ENCODE data around the gene GPR160. TPM values are rescaled to one million over a fixed set of nuclear protein-coding genes. Genes with fewer than 3 reads are reported as not detected.

GPR160 gene
- total RNA-seq, 1 experiment from 2014 or later: 9.9 TPM

GRCh38 chr3:170090601-170090981, 52.8 kb downstream of the GPR160 start:
- BruUV-seq (replicated peaks): no TSS peak
- ATAC-seq (no peak), DNase-seq (ENCODE audit: low read depth, low spot score) (no peak)
- POLR2A ChIA-PET: no interaction called here
- H3K9me3 ChIP-seq (ENCODE audit: control insufficient read depth in 1 of 2, insufficient read depth in 1 of 2, low read depth in 1 of 2, low read length in 2 of 2): no peaks in the 10 kb centered on the region
- TF ChIP-seq EZH2 (IDR thresholded peaks at IDR 0.05) (no peak), CTCF (IDR thresholded peaks at IDR 0.05 in 2 of 3, conservative IDR thresholded peaks at IDR 0.05 in 1 of 3; ENCODE audit: borderline replicate concordance in 1 of 3, insufficient read depth in 1 of 3, low read depth in 2 of 3, low read length in 2 of 3) (no peak), MAX (IDR thresholded peaks at IDR 0.05) (no peak), ELF1 (IDR thresholded peaks at IDR 0.05; ENCODE audit: borderline replicate concordance, low read depth) (no peak)
- RAD21 ChIA-PET (ENCODE audit: low non-redundant PET in 1 of 2, low total read pairs in 2 of 2, uncharacterized antibody in 2 of 2, unreplicated experiment in 2 of 2): no interaction called here
- no peaks in the 10 kb centered on the region for H3K4me1 ChIP-seq (ENCODE audit: control insufficient read depth in 1 of 2, insufficient read depth in 2 of 2, low read length in 2 of 2)
- H3K4me2 ChIP-seq (ENCODE audit: low read length): no peak overlapping the region
- H4K20me1 ChIP-seq (ENCODE audit: insufficient read depth): peaks cover 4% of the 10 kb centered on the region; the same call in 1 of the 2 replicates
- H3K9ac ChIP-seq (ENCODE audit: low read length): no peak overlapping the region
- intact Hi-C loops (cut with micrococcal nuclease): no loop called here
- no peaks in the 10 kb centered on the region; the same call in 1 of the 2 replicates for H3K79me2 ChIP-seq (ENCODE audit: insufficient read depth, low read length)
- no peak overlapping the region for H3K4me3 ChIP-seq (replicated peaks in 1 of 2; ENCODE audit: low read depth in 1 of 2, low read length in 2 of 2)
- H2AFZ ChIP-seq (ENCODE audit: low read depth, low read length, poor library complexity, severe bottlenecking): no peak overlapping the region
- H3K27ac ChIP-seq (ENCODE audit: low read depth, low read length): no peak overlapping the region
- CTCF ChIA-PET: interaction anchor here (1.0 to 2.4 kb wide), 3 partner anchors 11 to 27 kb away, joined by 3 to 9 read pairs (median 7); no protein-coding TSS in a partner anchor
- H3K36me3 ChIP-seq (ENCODE audit: control insufficient read depth in 1 of 2, insufficient read depth in 2 of 2, low read length in 2 of 2): peaks cover 10 to 13% of the 10 kb centered on the region in 2 experiments; a peak in 2 of 4 replicates
- H3K27me3 ChIP-seq (ENCODE audit: insufficient read depth, low read length): no peaks in the 10 kb centered on the region
- no peaks in the 10 kb centered on the region for H3K9me2 ChIP-seq (ENCODE audit: insufficient read depth)

GRCh38 chr3:170092907-170093306, 55.1 kb downstream of the GPR160 start:
- H2AFZ ChIP-seq (ENCODE audit: low read depth, low read length, poor library complexity, severe bottlenecking): no peak overlapping the region
- no peaks in the 10 kb centered on the region; the same call in 1 of the 2 replicates for H3K79me2 ChIP-seq (ENCODE audit: insufficient read depth, low read length)
- H3K9ac ChIP-seq (ENCODE audit: low read length): no peak overlapping the region
- ATAC-seq (no peak), DNase-seq (ENCODE audit: low read depth, low spot score) (no peak)
- no peak overlapping the region for H3K4me2 ChIP-seq (ENCODE audit: low read length)
- no TSS peak for BruUV-seq (replicated peaks)
- H3K4me3 ChIP-seq (replicated peaks in 1 of 2; ENCODE audit: low read depth in 1 of 2, low read length in 2 of 2): no peak overlapping the region
- H4K20me1 ChIP-seq (ENCODE audit: insufficient read depth): peaks cover 4% of the 10 kb centered on the region; the same call in 1 of the 2 replicates
- H3K9me2 ChIP-seq (ENCODE audit: insufficient read depth): no peaks in the 10 kb centered on the region
- RAD21 ChIA-PET (ENCODE audit: low non-redundant PET in 1 of 2, low total read pairs in 2 of 2, uncharacterized antibody in 2 of 2, unreplicated experiment in 2 of 2): no interaction called here
- no peak overlapping the region for H3K27ac ChIP-seq (ENCODE audit: low read depth, low read length)
- peaks cover 20 to 21% of the 10 kb centered on the region in 2 experiments for H3K36me3 ChIP-seq (ENCODE audit: control insufficient read depth in 1 of 2, insufficient read depth in 2 of 2, low read length in 2 of 2)
- H3K9me3 ChIP-seq (ENCODE audit: control insufficient read depth in 1 of 2, insufficient read depth in 1 of 2, low read depth in 1 of 2, low read length in 2 of 2): no peaks in the 10 kb centered on the region
- no peaks in the 10 kb centered on the region for H3K27me3 ChIP-seq (ENCODE audit: insufficient read depth, low read length)
- H3K4me1 ChIP-seq (ENCODE audit: control insufficient read depth in 1 of 2, insufficient read depth in 2 of 2, low read length in 2 of 2): no peaks in the 10 kb centered on the region
- CTCF ChIA-PET: no interaction called here
- POLR2A ChIA-PET: no interaction called here
- intact Hi-C loops (cut with micrococcal nuclease): no loop called here
- TF ChIP-seq EGR1 (IDR thresholded peaks at IDR 0.05; ENCODE audit: low read depth) (no peak), POLR2A (IDR thresholded peaks at IDR 0.05; ENCODE audit: borderline replicate concordance, extremely low read depth, insufficient read depth, insufficient read length) (no peak), ZFX (IDR thresholded peaks at IDR 0.05) (no peak), SRF (IDR thresholded peaks at IDR 0.05; ENCODE audit: low read depth) (no peak), SIN3A (IDR thresholded peaks at IDR 0.05; ENCODE audit: low read depth) (no peak), FOSL1 (IDR thresholded peaks at IDR 0.05; ENCODE audit: low read depth) (no peak), TCF7L2 (IDR thresholded peaks at IDR 0.05; ENCODE audit: borderline replicate concordance, extremely low read depth, insufficient read depth, insufficient read length) (no peak), RAD21 (IDR thresholded peaks at IDR 0.05; ENCODE audit: low read depth) (no peak), ATF3 (IDR thresholded peaks at IDR 0.05) (no peak), EZH2 (IDR thresholded peaks at IDR 0.05) (no peak), CEBPB (IDR thresholded peaks at IDR 0.05; ENCODE audit: low read depth) (no peak), SP1 (IDR thresholded peaks at IDR 0.05; ENCODE audit: low read depth) (no peak), CTCF (IDR thresholded peaks at IDR 0.05 in 2 of 3, conservative IDR thresholded peaks at IDR 0.05 in 1 of 3; ENCODE audit: borderline replicate concordance in 1 of 3, insufficient read depth in 1 of 3, low read depth in 2 of 3, low read length in 2 of 3) (no peak)
